GM12875 (cell line): ENCODE data around the gene GALNT16.

Experiments used
- H3K4me3 ChIP-seq: one replicate; pipeline ENCODE4 v1.5.1; 2011; ENCODE audit warnings: low read depth, low read length, control low read depth
- TF ChIP-seq, protein P1 (sequence below): IDR thresholded peaks from 2 replicates; pipeline ENCODE4 v1.5.1; 2011; ENCODE audit warnings: low read depth, mild to moderate bottlenecking, control low read depth, inconsistent platforms, low read length, moderate library complexity, borderline replicate concordance; ENCODE audit not compliant: insufficient read depth

The GALNT16 gene

DNA sequence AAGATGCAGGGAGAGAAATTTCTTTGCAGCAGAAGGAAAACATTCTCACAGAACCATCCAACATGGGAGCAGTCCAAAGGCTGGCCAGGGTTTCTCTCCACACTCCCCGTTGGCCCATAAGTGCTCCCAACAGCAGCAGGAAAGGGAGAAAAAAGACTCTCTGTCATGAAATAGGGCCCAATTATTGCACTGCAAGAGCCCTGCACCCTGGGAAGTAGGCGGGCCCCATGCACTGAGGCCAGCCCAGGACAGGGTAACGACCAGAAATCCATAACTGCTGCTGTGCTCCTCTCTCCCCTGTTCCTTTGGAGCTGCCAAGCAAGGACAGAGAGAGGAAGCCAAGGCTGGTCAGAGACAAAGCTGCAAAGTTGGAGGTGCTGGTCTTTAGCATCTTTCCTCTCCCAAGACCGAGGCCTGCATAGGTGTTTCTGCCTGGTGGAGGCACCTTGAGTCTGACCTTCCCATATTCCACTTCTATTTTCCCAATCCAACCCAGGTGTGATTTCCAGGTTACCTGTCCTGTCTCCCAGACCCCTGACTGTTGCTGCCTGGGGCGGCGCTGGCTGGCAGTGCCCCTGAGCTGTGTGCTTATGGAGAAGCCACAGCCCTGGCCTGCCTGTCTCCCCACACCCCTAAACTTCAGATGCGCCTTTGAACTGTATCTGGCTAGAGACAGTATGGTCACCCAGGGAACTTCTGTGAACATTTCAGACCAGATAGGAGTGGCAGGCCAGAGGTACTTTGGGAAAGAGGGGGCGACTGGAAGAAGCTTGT is 6.8 kb downstream of the GALNT16 start:
- no peak overlapping the region for H3K4me3 ChIP-seq
- TF ChIP-seq, protein P1, sequence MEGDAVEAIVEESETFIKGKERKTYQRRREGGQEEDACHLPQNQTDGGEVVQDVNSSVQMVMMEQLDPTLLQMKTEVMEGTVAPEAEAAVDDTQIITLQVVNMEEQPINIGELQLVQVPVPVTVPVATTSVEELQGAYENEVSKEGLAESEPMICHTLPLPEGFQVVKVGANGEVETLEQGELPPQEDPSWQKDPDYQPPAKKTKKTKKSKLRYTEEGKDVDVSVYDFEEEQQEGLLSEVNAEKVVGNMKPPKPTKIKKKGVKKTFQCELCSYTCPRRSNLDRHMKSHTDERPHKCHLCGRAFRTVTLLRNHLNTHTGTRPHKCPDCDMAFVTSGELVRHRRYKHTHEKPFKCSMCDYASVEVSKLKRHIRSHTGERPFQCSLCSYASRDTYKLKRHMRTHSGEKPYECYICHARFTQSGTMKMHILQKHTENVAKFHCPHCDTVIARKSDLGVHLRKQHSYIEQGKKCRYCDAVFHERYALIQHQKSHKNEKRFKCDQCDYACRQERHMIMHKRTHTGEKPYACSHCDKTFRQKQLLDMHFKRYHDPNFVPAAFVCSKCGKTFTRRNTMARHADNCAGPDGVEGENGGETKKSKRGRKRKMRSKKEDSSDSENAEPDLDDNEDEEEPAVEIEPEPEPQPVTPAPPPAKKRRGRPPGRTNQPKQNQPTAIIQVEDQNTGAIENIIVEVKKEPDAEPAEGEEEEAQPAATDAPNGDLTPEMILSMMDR, result no peak

DNA sequence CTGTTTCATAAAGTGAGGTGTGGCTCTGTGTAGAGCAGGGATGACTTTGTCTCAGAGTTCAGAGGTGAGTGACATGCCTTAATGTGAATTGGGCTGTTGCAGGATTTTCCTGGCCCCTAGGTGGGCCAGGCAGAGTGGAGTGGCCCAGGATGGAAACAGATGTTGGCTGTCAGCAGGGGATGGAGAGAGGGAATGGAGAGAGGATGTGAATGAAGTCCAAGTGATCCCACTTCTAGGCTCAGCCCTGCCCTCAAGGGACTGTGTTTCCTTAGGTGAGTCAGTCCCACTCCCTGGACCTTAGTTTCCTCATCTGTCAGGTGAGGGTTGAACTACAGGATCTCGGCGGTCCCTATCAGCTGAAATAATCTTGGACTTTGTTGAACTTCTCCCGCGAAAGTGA is 7.5 kb downstream of the GALNT16 start:
- H3K4me3 ChIP-seq, result no peak overlapping the region
- TF ChIP-seq, protein P1, result no peak

- TF ChIP-seq, protein P1, result no peak
- no peak overlapping the region for H3K4me3 ChIP-seq
Measured at GRCh38 chr14:69268223-69268622, 8.3 kb downstream of the GALNT16 start.

- TF ChIP-seq, protein P1, result no peak
- H3K4me3 ChIP-seq, result no peak overlapping the region
Measured at GRCh38 chr14:69268763-69269162, 8.8 kb downstream of the GALNT16 start.

- TF ChIP-seq, protein P1, result no peak
- no peak overlapping the region for H3K4me3 ChIP-seq
Measured at GRCh38 chr14:69269381-69269780, 9.4 kb downstream of the GALNT16 start.

DNA sequence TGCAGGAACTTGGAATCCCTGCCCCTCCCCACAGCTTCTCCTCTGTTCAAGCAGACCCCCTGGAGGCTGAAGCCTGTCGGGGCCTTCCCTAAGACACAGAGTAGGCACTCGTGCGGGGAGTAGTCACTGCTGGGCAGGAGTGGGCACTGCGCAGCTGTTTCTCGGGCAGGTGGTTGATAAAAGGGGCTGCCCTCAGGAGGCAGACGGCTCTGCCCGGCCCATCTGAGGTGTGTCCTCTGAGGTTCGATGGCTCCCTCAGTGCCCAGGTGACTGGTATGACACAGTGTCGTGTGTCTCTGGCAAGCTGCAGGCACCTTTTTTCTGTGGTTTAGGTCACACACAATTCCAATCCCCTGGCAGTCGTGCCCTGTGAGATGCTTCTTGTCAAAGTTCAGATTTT is 10.1 kb downstream of the GALNT16 start:
- H3K4me3 ChIP-seq, result no peak overlapping the region
- TF ChIP-seq, protein P1, result no peak
